Measurements from ENCODE around the gene SCAF1.

Gene SCAF1

DNA sequence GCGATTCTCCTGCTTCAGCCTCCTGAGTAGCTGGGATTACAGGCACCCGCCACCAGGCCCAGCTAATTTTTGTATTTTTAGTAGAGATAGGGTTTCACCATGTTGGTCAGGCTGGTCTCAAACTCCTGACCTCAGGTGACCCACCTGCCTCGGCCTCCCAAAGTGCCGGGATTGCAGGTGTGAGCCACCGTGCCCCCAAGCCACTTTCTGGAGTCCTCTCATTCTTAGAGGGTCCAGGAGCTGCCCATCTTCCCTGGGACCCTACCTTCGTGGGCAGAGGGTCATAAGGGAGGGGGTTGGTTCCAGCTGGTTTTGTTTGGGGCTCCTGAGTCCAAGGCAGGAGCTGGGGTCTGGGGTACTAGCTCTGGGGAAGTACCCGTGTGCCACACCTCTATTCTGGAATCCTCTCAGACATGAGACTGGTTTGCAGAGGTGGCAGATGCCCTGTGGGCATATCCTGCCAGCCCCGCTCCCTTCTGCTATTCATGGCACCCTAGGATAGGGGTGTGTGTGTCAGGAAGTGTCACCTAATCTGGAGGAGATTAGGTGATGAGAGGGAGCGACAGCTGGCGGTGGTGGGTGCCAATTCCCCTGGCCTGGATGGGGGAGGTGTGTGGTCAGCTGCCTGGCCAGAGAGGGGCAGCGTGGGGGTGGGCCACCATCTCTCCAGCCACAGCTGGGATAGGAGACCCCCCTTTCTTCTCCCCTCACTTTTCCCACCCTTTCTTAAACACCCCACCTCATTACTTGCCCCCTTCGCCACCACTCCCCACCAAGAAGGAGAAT is 37.2 kb downstream of the SCAF1 start:
- H3K4me3 ChIP-seq (ENCODE audit: low read length): peak overlapping the region; percentile 23
- no peak for TF ChIP-seq CTCF (conservative IDR thresholded peaks at IDR 0.05; ENCODE audit: low read depth, low read length)
- DNase-seq (ENCODE audit: low read depth): no peak

DNA sequence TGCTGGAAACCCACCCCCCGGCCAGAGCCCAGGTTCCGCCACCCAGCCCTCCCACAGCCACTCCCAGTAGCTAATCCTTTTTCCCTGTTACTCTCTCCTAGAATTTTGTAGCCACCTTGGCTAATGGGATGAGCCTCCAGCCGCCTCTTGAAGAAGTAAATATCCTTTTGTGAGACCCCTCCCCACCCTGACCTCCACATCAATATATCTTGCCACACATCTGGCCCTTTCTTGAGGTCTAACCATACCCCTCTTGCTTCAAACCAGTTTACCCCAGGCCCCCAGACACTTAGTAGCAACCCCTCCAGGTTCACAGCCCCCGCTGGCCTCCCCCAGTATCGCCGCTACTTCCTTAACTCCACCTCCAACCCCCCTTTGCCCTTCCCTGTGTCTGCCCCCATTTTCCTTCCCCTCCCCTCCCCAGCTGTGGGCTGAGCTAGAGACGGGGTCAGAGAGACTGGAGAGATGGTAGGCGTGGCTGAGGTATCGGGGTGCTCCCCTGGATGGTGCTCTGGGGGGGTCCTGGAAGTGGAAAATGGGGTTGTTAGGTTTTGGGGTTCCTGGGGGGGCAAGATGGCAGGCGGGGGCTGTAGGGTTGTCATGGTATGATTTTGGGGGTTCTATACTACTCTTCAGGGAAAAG is 37.9 kb downstream of the SCAF1 start:
- no peak for TF ChIP-seq CTCF (conservative IDR thresholded peaks at IDR 0.05; ENCODE audit: low read depth, low read length)
- DNase-seq (ENCODE audit: low read depth): no peak
- H3K4me3 ChIP-seq (ENCODE audit: low read length): peak overlapping the region; percentile 13

GRCh38 chr19:49680421-49681351 is 38.7 kb downstream of the SCAF1 start:
- no peak for DNase-seq (ENCODE audit: low read depth)
- H3K4me3 ChIP-seq (ENCODE audit: low read length): peak overlapping the region; percentile 13
- peak; percentile 99 for TF ChIP-seq CTCF (conservative IDR thresholded peaks at IDR 0.05; ENCODE audit: low read depth, low read length)

DNA sequence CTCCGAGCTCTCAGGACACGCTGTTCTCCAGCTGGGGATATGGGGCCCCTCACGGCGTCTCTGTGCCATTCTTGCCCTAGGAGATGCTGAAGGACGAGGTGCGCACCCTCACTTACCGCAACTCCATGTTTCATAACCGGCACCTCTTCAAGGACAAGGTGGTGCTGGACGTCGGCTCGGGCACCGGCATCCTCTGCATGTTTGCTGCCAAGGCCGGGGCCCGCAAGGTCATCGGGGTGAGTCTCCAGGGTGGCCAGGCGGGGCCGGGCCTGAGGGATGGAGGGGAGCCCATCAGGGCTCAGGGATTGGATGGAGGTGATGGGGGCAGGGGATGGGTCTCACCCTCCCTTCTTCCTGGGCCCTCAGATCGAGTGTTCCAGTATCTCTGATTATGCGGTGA is 39.8 kb downstream of the SCAF1 start:
- no peak overlapping the region for H3K4me3 ChIP-seq (ENCODE audit: low read length)
- DNase-seq (ENCODE audit: low read depth): no peak
- no peak for TF ChIP-seq CTCF (conservative IDR thresholded peaks at IDR 0.05; ENCODE audit: low read depth, low read length)

DNA sequence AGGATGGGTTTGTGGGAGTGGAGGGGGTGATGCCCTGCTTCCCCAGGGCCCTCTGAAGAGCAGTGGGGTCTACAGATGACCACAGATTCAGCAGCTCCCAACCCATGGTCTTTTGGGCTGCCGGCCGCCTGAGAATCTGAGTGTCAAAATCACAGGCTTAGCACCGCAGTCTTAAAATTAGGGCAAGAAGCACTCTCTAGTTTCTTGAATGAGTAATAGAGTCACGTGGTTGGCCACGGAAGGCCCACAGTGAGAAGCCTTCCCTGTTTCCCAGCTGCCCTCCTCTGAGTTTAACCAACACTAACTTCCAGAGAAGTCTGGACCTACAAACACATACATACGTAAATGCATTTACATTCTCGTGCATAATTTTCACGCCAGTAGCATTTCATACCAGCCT is 40.3 kb downstream of the SCAF1 start:
- TF ChIP-seq CTCF (conservative IDR thresholded peaks at IDR 0.05; ENCODE audit: low read depth, low read length): no peak
- no peak overlapping the region for H3K4me3 ChIP-seq (ENCODE audit: low read length)
- DNase-seq (ENCODE audit: low read depth): no peak

DNA sequence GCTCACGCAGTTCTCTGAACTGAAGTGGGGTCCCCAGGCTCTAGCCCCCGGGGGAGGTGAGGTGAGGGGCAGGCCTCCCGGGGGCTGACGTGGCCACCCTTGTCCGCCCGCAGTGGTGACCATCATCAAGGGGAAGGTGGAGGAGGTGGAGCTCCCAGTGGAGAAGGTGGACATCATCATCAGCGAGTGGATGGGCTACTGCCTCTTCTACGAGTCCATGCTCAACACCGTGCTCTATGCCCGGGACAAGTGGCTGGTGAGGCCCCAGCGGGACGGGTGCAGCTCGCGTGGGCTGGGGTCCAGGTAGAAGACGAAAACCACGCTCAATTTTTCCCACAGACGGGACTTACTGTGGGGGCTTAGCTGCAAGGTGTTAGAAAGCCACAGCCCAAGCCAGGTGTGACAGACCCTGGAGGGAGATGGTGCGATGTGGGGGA is 41.8 kb downstream of the SCAF1 start:
- DNase-seq (ENCODE audit: low read depth): no peak
- TF ChIP-seq CTCF (conservative IDR thresholded peaks at IDR 0.05; ENCODE audit: low read depth, low read length): no peak
- H3K4me3 ChIP-seq (ENCODE audit: low read length): no peak overlapping the region
